NCI-H345 treated with DMSO at 0.1 percent for 48 hours (cell line): ENCODE results near the gene KRT76.
"Not testable (repeated sequence)": the region's sequence is repeated elsewhere in the genome, so short reads cannot be mapped to it uniquely, and the experiment has no call there.

Experiments used
- DNase-seq: peaks from one replicate; lab custom pipeline; 2025; ENCODE audit not compliant: unreplicated experiment; lab: John Stamatoyannopoulos, UW

Gene KRT76

DNA sequence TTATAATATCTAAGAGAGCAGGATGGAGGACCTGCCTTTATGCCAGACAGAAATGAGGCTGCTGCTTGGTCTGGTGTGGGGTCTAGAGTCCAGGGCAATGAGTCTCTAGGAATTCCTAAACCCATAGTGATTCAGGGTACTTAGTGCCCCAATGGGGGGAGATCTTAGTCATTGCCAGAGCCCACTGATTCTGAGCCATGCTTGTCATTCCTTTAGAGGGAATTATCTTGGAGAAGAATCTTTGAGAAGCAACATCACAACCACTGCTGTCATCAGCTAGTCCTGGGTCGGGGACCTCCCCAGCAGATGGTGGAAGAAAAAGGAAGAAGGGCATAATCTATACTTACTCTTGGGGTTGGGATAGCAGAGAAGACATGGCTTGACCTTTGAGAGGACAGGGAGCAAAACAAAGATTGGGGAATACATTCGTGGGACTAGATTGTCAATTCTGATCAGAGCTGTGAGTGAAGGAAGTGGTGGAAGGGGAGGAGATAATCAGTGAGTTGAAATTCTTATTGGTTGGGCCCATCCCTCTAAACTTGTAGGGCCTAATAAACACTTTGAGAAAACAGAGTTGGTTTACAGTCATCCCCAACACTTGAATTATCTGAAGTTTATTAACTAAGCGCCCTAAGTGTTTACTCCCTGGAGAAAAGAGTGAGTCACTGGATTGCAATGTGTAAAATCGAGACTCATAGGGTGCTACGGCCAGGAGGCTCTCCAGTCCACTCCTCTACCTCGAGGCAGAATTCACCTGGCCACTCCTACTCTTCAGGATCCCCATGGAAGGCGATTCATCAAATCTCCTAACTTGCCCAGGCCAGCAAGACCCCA lies 21.7 kb upstream of the KRT76 start:
- DNase-seq: no peak

GRCh38 chr12:52798003-52798670 lies 21.0 kb upstream of the KRT76 start:
- no peak for DNase-seq

- no peak for DNase-seq
Observed at GRCh38 chr12:52797529-52797894, 20.4 kb upstream of the KRT76 start.

- DNase-seq: no peak
Observed at GRCh38 chr12:52796839-52797528, 19.8 kb upstream of the KRT76 start.

GRCh38 chr12:52796429-52796794 lies 19.3 kb upstream of the KRT76 start:
- no peak for DNase-seq

DNA sequence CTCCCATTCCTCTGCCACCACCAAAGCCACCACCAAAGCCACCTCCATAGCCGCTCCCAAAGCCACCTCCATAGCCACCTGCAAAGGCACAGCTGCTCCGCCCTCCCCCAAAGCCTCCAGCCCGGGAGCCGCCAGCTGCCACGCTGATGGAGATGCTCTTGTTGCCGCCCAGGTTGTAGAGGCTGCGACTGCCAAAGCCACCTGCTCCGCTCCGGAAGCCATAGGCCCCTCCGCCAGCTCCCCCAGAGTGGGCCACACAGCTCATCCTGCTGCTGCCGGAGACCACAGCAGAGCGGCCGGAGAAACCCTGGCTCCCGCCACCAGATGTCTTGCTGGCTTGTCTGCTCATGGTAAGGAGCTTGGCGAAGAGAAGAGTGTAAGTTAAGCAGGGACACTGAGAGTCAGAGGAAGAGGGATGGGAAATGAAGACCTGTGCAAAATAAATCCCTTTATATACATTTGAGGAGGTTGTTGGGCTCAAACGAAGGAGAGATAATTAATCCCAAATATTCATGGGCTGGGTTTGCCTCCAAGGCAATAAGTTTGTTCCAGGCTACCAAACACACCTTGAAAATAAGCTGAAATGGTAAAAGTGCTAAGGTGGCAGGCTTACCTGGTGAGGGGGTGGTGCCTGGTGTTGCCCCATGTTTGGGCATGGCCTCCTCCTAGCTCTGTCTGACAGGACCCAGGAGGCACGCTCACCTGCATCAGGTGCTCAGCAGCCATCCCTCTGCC lies 18.7 kb upstream of the KRT76 start, which contains the start of gene KRT3:
Gene KRT3 (minus strand): TSS at position 424 of the 735 bp plus-strand sequence. CDS start 75 bp downstream, at position 349.
- DNase-seq: no peak

DNA sequence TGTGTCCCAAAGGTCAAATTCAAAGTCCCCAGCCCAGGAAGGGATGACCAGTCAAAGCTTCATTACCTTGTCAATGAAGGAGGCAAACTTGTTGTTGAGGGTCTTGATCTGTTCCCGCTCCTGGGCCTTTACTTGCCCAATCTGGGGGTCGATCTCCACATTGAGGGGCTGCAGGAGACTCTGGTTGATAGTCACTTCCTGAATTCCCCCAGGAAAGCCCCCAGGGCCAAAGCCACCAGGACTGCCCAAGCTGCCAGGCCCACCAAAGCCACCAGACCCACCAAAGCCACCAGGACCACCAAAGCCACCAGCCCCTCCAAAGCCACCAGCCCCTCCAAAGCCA lies 18.2 kb upstream of the KRT76 start:
- not testable (repeated sequence) for DNase-seq

DNA sequence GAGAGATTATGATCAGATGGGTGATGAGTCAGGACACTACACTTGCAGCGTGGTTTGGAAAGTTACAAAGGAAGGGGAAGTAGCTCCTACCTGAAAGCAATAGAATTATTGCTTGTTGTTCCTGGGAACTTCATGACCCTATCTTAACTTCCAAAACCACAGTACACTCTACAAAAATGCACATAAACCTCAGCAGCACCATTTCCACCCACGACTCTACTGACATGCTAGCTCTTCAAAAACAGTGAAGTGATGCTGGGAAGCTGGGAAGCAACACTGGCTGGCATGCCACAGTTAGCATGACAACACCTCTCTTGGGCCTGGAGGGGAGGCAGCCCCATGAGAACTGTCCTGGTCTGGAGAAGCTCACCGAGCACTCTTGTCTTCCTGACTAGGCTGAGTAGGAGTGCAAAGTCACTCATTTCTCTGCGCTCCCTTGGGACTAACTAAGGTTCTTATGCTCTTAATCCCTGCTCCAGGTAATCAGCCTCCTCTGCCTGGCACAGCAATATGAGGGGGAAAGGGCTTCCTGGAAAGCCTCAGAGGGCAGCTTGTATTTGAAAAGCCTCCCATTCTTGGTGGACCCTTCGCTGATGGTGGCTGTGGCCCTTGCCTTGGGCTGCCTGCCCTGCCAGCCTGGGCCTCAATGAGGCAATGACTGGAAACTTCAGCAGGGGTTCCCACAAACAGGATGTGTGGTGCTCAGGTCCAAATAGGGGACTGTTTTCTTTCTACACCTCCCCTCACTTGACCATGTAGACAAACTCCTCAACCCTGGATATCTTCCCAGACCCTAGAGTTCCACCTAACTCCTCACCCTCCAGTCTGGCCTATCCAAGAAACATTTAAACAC lies 17.6 kb upstream of the KRT76 start:
- DNase-seq: no peak

DNA sequence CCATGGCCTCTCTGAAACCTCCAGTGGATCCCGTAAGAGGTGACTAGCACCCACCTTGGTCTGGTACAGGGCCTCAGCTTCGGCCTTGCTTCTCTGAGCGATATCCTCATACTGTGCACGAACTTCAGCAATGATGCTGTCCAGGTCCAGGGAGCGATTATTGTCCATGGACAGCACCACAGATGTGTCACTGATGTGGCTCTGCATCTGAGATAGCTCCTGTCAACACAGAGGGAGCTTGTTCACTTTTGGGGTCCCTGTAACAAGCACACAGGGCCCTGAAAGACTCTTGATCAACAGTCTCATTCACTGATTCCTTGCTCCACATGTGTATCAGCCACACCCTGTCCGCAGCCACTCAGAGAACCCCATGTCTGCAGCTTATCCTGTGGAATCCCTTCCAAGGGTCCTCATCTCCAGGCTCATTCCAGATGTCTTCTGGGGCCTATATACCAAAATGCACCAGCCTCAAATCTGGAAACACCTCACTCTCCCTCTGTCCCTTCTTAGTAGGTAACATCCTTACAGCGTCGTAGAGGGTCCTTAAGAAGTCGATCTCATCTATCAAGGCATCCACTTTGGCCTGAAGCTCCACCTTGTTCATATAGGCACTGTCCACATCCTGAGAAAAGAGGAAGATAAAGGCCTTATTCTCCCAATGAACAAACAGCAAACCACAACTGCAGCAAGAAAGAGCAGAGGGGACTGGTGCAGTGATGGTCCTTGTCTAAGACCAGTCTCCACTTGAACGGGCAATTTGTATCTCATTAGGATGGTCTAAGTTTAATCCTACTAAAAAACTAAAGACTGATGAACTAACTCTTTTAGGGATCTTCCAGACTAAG lies 15.3 kb upstream of the KRT76 start:
- no peak for DNase-seq

DNA sequence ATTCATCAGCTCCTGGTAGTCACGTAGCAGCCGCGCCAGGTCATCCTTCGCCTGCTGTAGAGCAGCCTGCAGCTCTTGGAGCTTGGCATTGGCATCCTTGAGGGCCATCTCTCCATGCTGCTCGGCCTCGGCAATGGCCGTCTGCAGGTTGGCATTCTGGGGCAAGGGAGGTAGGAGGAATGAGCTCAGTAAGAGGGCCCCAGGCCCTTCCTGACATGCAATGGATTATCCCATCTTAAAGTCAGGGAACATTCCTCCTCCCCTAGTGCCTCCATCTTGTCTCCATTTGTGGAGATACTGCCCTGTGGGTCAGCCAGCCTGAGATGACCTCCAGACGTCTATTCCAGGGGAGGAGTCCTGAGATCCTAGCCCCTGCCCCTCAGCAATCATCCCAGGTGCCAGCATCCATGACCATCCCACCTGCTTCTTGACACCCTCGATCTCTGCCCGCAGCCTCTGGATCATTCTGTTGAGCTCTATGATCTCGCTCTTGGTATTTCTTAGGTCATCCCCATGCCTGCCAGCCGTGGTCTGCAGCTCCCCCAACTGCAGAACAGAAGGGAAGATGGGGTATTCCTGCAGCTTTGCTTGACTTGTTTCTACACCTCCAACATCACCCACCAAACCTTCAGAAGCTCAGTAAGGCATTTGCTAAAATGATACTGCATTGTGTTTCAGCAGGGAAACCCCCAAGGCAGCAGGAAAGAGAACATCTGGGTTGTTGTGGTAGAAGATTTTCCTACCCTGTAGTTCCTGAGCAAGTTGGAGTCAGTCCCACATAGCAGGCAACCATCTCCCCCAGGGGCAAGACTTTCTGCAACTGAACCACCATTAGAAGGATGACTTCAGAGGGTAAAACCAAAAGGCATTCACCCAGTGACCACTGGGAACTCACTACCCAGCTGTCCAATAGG lies 14.4 kb upstream of the KRT76 start:
- DNase-seq: no peak

DNA sequence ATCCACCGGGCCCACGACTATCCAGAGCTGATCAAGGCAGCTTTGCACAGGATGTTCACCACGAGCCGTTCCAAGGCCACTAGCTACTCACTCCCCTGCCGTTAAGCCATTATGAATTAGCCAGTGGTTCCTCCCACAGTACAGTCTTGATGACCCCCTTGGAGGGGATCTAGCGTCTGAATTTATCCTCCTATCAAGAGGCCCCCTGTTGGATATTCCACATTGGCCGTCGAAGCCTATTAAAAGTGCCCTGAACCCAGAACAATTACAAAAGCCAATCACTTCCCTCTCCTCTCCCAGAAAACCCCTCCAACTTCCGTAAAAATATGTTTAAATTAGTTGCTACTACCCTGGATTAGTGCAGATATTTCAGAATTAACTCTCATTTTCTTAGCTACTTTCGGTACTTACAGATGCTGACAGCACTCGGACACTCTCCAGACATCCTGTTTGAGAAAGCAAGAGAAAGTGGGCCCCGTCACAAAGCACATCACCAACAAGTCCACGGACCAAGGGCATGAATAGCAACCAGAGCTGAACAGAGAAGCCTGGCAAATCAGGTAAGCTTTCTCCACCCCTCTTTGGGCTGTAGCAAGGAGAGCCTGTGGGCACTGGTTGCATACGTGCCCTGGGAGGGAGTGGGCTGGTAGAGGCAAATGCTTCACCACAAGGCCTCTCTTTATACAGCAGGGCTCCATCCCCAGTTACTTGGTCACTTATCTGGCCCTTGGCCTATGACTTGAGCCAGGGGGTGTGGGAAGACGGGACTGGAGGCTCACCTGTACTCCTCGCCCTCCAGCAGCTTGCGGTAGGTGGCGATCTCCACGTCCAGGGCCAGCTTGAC lies 13.5 kb upstream of the KRT76 start:
- no peak for DNase-seq

- DNase-seq: no peak
Observed at GRCh38 chr12:52789637-52790426, 12.7 kb upstream of the KRT76 start.

- no peak for DNase-seq
Observed at GRCh38 chr12:52788876-52789636, 11.9 kb upstream of the KRT76 start.

DNA sequence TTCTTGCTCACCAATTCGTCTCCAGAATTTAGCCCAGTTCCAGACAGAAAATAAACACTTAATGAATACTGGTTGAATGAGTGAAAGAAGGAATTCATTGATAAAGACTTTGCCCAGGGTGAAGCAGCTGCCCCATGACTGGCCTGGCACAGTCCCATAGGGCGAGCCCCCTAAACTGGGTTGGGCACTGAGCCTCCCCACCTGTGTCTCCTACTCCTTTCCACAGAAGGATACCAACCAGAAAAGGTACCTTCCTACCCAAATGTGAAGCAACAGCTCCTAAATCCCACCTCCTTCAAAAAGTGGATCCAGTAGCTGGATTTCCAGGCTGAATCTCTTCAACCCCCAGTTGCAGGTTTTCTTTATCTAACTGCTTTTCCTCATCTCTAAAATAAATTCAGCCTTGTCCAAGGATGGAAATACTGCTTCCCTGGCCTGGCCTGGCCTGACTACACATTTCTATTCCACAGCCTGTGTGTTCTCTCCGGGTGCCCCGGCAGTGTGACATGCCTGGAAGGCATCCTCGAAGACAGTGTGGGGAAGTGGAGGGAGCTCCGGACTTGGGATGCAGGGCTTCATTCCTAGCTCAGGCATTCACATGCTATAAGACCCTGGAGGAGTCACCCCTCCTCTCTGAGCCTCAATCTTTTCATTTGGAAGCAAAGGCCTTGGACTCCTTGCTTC lies 11.2 kb upstream of the KRT76 start:
- DNase-seq: no peak

DNA sequence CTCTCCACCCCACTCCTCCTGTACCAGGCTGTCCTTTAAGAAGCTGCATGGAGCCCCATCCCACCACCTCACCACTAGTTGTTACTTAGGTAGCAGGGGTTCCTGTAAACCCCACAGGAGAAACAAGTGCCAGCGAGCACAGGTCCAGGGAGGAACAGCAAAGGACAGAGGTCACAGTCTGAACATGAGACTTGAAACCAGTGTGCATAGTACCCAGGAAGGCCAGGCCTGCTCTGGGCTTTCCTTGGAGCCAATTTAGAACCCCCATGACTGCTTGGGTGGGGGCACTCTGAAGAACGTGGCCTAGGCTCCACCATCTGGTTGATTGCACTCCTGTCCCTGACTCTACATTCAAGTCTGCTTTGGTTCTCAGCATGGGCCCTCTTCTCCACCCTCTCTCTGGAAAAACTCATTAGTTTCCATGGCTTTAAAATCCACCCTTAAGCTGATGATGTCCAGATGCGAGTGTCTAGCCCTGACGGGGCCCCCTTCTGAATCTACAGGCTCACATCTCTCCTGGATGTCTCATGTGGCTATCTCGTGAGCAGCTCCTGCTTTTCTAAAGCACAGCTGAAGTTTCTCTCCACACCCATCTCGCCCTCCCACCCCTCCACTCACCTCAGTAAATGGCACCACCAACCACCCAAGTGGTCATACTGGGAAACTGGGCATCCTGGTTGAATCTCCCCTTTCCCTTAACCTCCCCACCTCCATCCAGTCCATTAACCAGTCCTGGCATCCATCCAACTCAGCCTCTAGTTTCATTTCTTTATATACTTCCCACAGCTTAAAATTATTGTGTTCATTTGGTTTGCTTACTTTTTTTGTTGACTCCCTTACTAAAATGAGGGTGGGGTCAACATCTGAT lies 10.4 kb upstream of the KRT76 start:
- DNase-seq: no peak
